RWPE1 (cell line): Measurements from ENCODE around the gene NAMPT.

ENCODE experiments used
- CTCF ChIA-PET: fragments of 350-600 bp; sonication (Branson Sonifier 250); formaldehyde crosslinking; extraction: SDS; loops from one replicate; lab custom pipeline; 2021; lab: Yijun Ruan, JAX
- POLR2A ChIA-PET: fragments of 400-600 bp; formaldehyde crosslinking; extraction: SDS; loops from one replicate; lab custom pipeline; 2020; ENCODE audit warnings: antibody characterized with exemption; ENCODE audit not compliant: low non-redundant PET; lab: Yijun Ruan, JAX
- DNase-seq: peaks from one replicate; pipeline ENCODE4 v3.0.0; 2012; ENCODE audit warnings: low spot score
- H3K27ac ChIP-seq: fragments of 450-650 bp; 2 replicates; pipeline ENCODE4 v1.5.1; 2017
- CTCF ChIP-seq: fragments of 450-650 bp; conservative IDR thresholded peaks from 2 replicates; pipeline ENCODE4 v1.5.1; 2017; ENCODE audit warnings: low read depth, mild to moderate bottlenecking

The NAMPT gene

GRCh38 chr7:106205621-106206222, 79.1 kb downstream of the NAMPT start:
- H3K27ac ChIP-seq, result no peak overlapping the region
- no peak for TF ChIP-seq CTCF
- DNase-seq, result peak; percentile 19
- CTCF ChIA-PET, result interaction anchor here (0.6 to 1.2 kb wide), 2 partner anchors 29 to 1415 kb away, joined by 3 to 7 read pairs; no protein-coding TSS in a partner anchor
- POLR2A ChIA-PET, result no interaction called here

GRCh38 chr7:106203473-106203872, 81.3 kb downstream of the NAMPT start:
- DNase-seq, result no peak
- ChIA-PET CTCF (no interaction called here), POLR2A (no interaction called here)
- TF ChIP-seq CTCF, result no peak
- H3K27ac ChIP-seq, result no peak overlapping the region

GRCh38 chr7:106201164-106201563, 83.6 kb downstream of the NAMPT start:
- DNase-seq, result no peak
- ChIA-PET POLR2A (no interaction called here), CTCF (interaction anchor here (0.6 kb wide), 1 partner anchor 90 kb away, joined by 3 read pairs; no protein-coding TSS in a partner anchor)
- no peak overlapping the region for H3K27ac ChIP-seq
- no peak for TF ChIP-seq CTCF

- CTCF ChIA-PET, result interaction anchor here (0.6 to 0.7 kb wide), 2 partner anchors 54 to 969 kb away, joined by 3 read pairs; no protein-coding TSS in a partner anchor
- no peak overlapping the region for H3K27ac ChIP-seq
- DNase-seq, result no peak
- POLR2A ChIA-PET, result no interaction called here
- no peak for TF ChIP-seq CTCF
Observed at GRCh38 chr7:106199813-106200364, 84.9 kb downstream of the NAMPT start.

- H3K27ac ChIP-seq, result no peak overlapping the region
- no peak for DNase-seq
- ChIA-PET CTCF (no interaction called here), POLR2A (no interaction called here)
- no peak for TF ChIP-seq CTCF
Observed at GRCh38 chr7:106199024-106199423, 85.8 kb downstream of the NAMPT start.
